Measurements from ENCODE around the gene HOXB4.

HOXB4 gene

GRCh38 chr17:48589060-48589830 is 11.1 kb upstream of the HOXB4 start:
- TF ChIP-seq EZH2phosphoT487 (IDR thresholded peaks at IDR 0.05; ENCODE audit: low read depth): no peak
- TF ChIP-seq, protein P1, sequence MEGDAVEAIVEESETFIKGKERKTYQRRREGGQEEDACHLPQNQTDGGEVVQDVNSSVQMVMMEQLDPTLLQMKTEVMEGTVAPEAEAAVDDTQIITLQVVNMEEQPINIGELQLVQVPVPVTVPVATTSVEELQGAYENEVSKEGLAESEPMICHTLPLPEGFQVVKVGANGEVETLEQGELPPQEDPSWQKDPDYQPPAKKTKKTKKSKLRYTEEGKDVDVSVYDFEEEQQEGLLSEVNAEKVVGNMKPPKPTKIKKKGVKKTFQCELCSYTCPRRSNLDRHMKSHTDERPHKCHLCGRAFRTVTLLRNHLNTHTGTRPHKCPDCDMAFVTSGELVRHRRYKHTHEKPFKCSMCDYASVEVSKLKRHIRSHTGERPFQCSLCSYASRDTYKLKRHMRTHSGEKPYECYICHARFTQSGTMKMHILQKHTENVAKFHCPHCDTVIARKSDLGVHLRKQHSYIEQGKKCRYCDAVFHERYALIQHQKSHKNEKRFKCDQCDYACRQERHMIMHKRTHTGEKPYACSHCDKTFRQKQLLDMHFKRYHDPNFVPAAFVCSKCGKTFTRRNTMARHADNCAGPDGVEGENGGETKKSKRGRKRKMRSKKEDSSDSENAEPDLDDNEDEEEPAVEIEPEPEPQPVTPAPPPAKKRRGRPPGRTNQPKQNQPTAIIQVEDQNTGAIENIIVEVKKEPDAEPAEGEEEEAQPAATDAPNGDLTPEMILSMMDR (IDR thresholded peaks at IDR 0.05; ENCODE audit: low read depth, low read length): no peak
- no peaks in the 10 kb centered on the region for H4K20me1 ChIP-seq (ENCODE audit: insufficient read depth, low read length)
- H2AFZ ChIP-seq (ENCODE audit: low read depth, low read length): peak overlapping the region; percentile 82; the same call in 1 of the 2 replicates
- no peaks in the 10 kb centered on the region for H3K36me3 ChIP-seq (replicated peaks; ENCODE audit: low read depth, low read length)
- H3K27ac ChIP-seq (ENCODE audit: low read length): no peak overlapping the region
- H3K27me3 ChIP-seq (ENCODE audit: low read depth, low read length): peaks cover 49% of the 10 kb centered on the region
- peak overlapping the region; percentile 68 for H3K4me3 ChIP-seq (ENCODE audit: low read length)
- peak overlapping the region; percentile 41 for H3K9ac ChIP-seq (ENCODE audit: low read length)
- H3K4me2 ChIP-seq (ENCODE audit: low read length): peak overlapping the region; percentile 76
- no peaks in the 10 kb centered on the region for H3K79me2 ChIP-seq (ENCODE audit: low read length)
- H3K4me1 ChIP-seq (ENCODE audit: low read length): peaks cover 36% of the 10 kb centered on the region
- H3K9me3 ChIP-seq (ENCODE audit: insufficient read depth, low read length): no peaks in the 10 kb centered on the region

GRCh38 chr17:48588528-48588927 is 10.4 kb upstream of the HOXB4 start:
- no peak overlapping the region for H3K4me3 ChIP-seq (ENCODE audit: low read length)
- H4K20me1 ChIP-seq (ENCODE audit: insufficient read depth, low read length): no peaks in the 10 kb centered on the region
- no peaks in the 10 kb centered on the region for H3K36me3 ChIP-seq (replicated peaks; ENCODE audit: low read depth, low read length)
- H2AFZ ChIP-seq (ENCODE audit: low read depth, low read length): no peak overlapping the region
- H3K27me3 ChIP-seq (ENCODE audit: low read depth, low read length): peaks cover 49% of the 10 kb centered on the region
- H3K4me1 ChIP-seq (ENCODE audit: low read length): peaks cover 40% of the 10 kb centered on the region
- no peaks in the 10 kb centered on the region for H3K9me3 ChIP-seq (ENCODE audit: insufficient read depth, low read length)
- H3K79me2 ChIP-seq (ENCODE audit: low read length): no peaks in the 10 kb centered on the region
- H3K4me2 ChIP-seq (ENCODE audit: low read length): no peak overlapping the region
- no peak for TF ChIP-seq EZH2phosphoT487 (IDR thresholded peaks at IDR 0.05; ENCODE audit: low read depth)
- TF ChIP-seq, protein P1 (IDR thresholded peaks at IDR 0.05; ENCODE audit: low read depth, low read length): no peak
- no peak overlapping the region for H3K27ac ChIP-seq (ENCODE audit: low read length)
- no peak overlapping the region for H3K9ac ChIP-seq (ENCODE audit: low read length)

GRCh38 chr17:48588074-48588415 is 9.9 kb upstream of the HOXB4 start:
- Histone ChIP-seq H3K4me3 (ENCODE audit: low read length) (no peak overlapping the region), H3K9ac (ENCODE audit: low read length) (no peak overlapping the region), H4K20me1 (ENCODE audit: insufficient read depth, low read length) (no peaks in the 10 kb centered on the region), H3K79me2 (ENCODE audit: low read length) (no peaks in the 10 kb centered on the region), H3K36me3 (replicated peaks; ENCODE audit: low read depth, low read length) (no peaks in the 10 kb centered on the region), H2AFZ (ENCODE audit: low read depth, low read length) (no peak overlapping the region), H3K4me1 (ENCODE audit: low read length) (peaks cover 43% of the 10 kb centered on the region), H3K27me3 (ENCODE audit: low read depth, low read length) (peaks cover 46% of the 10 kb centered on the region), H3K9me3 (ENCODE audit: insufficient read depth, low read length) (no peaks in the 10 kb centered on the region), H3K27ac (ENCODE audit: low read length) (no peak overlapping the region), H3K4me2 (ENCODE audit: low read length) (no peak overlapping the region)
- TF ChIP-seq, protein P1 (IDR thresholded peaks at IDR 0.05; ENCODE audit: low read depth, low read length): no peak
- no peak for TF ChIP-seq EZH2phosphoT487 (IDR thresholded peaks at IDR 0.05; ENCODE audit: low read depth)

DNA sequence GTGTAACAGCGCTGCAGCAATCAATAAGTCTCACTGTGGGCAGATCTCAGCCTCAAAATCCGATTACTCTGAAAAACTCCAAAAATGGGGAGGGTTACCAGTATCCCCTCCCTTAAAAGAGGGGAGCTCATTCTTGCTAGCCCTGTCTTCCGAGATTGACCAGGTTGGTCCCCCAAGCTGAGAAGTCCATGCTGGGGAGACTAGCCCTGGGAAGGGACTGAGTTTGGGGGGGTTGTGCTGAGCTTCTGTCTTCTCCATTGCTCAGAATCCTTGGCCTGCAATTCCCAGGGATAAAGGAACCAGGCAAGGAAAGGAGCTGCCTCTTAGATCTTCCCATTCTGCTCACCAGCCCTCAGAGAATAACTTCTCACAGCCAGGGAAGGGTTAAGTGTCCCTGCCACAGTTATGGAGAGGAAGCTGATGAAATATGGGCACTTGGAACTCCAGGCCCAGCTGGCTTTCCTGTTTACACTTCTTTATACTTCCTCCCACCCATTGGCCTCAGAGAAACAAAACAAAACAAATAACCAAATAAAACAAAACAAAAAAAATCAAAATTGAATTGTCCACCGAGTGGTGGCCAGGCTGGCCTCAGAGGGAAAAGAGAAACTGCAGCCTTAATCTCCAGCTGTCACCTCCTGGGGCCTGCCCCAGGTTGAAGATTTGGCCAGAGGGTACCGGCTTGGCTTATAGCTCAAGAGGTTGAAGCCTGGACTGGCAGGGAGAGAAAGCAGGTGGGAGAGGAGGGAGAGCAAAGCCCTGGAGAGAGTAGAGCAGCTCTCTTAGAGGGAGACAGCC is 9.3 kb upstream of the HOXB4 start:
- peaks cover 40% of the 10 kb centered on the region for H3K27me3 ChIP-seq (ENCODE audit: low read depth, low read length)
- H3K4me2 ChIP-seq (ENCODE audit: low read length): no peak overlapping the region
- no peak overlapping the region for H3K9ac ChIP-seq (ENCODE audit: low read length)
- H3K4me3 ChIP-seq (ENCODE audit: low read length): no peak overlapping the region
- no peaks in the 10 kb centered on the region for H4K20me1 ChIP-seq (ENCODE audit: insufficient read depth, low read length)
- no peaks in the 10 kb centered on the region for H3K79me2 ChIP-seq (ENCODE audit: low read length)
- no peak overlapping the region for H2AFZ ChIP-seq (ENCODE audit: low read depth, low read length)
- H3K27ac ChIP-seq (ENCODE audit: low read length): no peak overlapping the region
- TF ChIP-seq, protein P1 (IDR thresholded peaks at IDR 0.05; ENCODE audit: low read depth, low read length): no peak
- no peaks in the 10 kb centered on the region for H3K9me3 ChIP-seq (ENCODE audit: insufficient read depth, low read length)
- H3K4me1 ChIP-seq (ENCODE audit: low read length): peaks cover 46% of the 10 kb centered on the region
- H3K36me3 ChIP-seq (replicated peaks; ENCODE audit: low read depth, low read length): no peaks in the 10 kb centered on the region
